OCI-LY1 (cell line): ENCODE measurements around the gene TPST2.

ENCODE experiments used
- EZH2 ChIP-seq: fragments of 200-600 bp; sonication (generic), shearing (Covaris generic); IDR thresholded peaks from 2 replicates; pipeline ENCODE4 v1.8.0; 2017; ENCODE audit warnings: borderline replicate concordance, mixed run types, mild to moderate bottlenecking, antibody characterized with exemption, low read length, moderate library complexity, mixed read lengths
- TF ChIP-seq, protein P1 (sequence below): fragments of 200-600 bp; sonication (generic), shearing (Covaris generic); IDR thresholded peaks from 2 replicates; pipeline ENCODE4 v1.5.1; 2017; ENCODE audit warnings: mild to moderate bottlenecking, antibody characterized with exemption, low read length, moderate library complexity, mixed read lengths

DNA sequence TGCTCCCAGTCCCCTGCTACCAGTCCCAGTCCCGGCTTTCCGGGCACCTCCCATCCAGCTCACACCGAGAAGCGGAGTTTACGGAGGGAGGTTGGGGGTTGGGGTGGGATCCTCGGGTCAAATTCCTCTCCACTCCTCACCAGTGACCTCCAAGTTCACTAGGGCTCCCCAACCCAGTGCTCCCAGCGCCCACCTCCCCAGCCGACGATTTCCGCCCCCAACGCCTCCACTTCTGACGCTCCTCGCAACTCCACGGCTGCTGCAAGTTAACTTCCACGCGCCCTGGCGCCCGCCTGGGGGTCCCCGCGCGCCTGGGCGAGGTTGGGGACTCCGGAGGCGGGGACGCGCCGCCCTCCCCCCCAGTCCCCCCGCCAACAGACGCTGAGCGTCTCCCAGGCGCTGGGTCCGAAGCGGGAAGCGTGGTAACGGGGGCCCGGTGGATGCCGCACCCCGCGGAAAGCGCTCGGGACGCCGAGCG, 526 bp downstream of the TPST2 start:
- TF ChIP-seq, protein P1, sequence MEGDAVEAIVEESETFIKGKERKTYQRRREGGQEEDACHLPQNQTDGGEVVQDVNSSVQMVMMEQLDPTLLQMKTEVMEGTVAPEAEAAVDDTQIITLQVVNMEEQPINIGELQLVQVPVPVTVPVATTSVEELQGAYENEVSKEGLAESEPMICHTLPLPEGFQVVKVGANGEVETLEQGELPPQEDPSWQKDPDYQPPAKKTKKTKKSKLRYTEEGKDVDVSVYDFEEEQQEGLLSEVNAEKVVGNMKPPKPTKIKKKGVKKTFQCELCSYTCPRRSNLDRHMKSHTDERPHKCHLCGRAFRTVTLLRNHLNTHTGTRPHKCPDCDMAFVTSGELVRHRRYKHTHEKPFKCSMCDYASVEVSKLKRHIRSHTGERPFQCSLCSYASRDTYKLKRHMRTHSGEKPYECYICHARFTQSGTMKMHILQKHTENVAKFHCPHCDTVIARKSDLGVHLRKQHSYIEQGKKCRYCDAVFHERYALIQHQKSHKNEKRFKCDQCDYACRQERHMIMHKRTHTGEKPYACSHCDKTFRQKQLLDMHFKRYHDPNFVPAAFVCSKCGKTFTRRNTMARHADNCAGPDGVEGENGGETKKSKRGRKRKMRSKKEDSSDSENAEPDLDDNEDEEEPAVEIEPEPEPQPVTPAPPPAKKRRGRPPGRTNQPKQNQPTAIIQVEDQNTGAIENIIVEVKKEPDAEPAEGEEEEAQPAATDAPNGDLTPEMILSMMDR: no peak
- TF ChIP-seq EZH2: no peak
